NOMO-1 (cell line): ENCODE measurements around the gene CLRN2.
"Not testable (repeated sequence)": the region's sequence is repeated elsewhere in the genome, so short reads cannot be mapped to it uniquely, and the experiment has no call there.

Source experiments
- DNase-seq, 2 experiments: peaks; one replicate each; lab custom pipeline; 2025; ENCODE audit not compliant: unreplicated experiment in 2 of 2; lab: John Stamatoyannopoulos, UW

CLRN2 gene

GRCh38 chr4:17544205-17544604 lies 29.2 kb downstream of the CLRN2 start:
- DNase-seq, result no peak

GRCh38 chr4:17544831-17545234 lies 29.9 kb downstream of the CLRN2 start:
- DNase-seq, result no peak

- no peak for DNase-seq
Observed at GRCh38 chr4:17545374-17546140, 30.6 kb downstream of the CLRN2 start.

DNA sequence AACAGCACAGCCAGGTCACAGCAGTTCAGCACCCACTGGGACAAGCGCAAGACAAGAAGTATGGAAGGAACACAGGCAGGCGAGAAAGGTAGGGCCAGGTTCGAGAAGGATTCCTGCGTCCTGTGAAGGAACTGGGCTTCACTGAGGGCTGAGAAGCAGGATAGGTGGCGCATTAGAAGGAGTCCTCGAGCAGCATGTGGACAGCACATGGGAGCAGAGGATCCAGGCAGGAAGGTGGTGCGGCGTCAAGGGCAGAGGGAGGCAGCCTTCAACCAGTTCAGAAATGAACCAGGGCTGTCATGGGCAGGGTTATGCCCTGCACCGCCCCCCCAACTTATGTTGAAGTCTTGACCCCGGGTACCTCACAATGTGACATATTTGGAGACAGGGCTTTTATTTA lies 31.3 kb downstream of the CLRN2 start:
- no peak for DNase-seq

- DNase-seq, result no peak
Observed at GRCh38 chr4:17546678-17547077, 31.7 kb downstream of the CLRN2 start.

- DNase-seq, result no peak
Observed at GRCh38 chr4:17550549-17550948, 35.6 kb downstream of the CLRN2 start.

- no peak for DNase-seq
Observed at GRCh38 chr4:17552427-17552826, 37.5 kb downstream of the CLRN2 start.

- DNase-seq, result no peak
Observed at GRCh38 chr4:17554568-17554967, 39.6 kb downstream of the CLRN2 start.

DNA sequence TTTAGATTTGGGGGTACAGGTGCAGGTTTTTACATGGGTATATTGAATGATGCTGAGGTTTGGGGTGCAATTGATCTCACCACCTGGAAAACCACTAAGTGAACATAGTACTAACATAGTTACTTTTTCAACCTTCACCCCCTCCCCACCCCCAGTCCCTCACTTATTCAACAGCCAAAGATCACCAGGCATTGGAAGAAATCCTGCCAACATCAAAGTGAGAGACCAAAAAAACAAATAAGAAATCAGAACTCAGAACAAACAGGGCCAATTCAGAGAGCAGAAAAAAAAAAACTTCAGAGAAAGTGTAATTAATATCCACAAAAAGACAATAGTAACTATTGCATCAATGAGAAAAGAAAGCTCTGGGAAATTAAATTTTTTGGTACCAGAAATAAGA lies 41.5 kb downstream of the CLRN2 start:
- no peak for DNase-seq

- DNase-seq, result no peak
Observed at GRCh38 chr4:17557880-17558279, 42.9 kb downstream of the CLRN2 start.

DNA sequence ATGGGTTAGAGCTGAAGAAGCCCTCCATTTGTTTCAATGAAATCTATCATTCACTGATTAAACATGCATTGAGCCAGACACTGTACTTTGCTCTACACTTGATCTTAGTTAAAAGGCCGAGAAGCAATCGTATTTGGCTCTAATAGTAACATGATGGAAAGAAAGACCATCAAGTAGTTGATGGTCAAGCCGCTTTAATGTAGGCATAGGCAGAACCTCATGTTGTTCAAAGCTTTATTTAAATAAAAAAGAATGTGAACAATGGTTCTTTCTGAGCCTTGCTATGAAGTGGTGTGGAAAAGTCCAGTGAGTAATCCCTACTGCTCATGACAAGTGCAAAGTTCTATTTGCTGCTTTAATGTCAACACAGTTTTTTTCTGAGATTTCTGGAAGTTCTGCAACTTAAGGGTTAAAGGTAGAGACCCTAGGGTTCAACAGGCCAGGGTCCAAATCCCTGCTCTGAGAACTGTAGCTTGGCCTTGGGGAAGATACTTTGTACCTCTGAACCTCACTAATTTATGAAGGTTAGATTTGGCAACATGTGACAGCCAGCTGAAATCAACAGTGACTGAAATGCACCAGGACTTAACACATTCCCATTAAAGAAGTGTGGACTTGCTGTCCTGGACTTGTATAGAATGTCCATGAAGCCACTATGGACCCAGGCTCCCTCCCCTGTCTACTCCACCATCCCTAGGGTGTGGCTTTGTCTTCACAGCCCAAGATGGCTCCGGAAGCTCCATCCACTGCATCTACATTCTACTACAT lies 44.2 kb downstream of the CLRN2 start:
- DNase-seq, result no peak

- no peak for DNase-seq
Observed at GRCh38 chr4:17559709-17560048, 44.7 kb downstream of the CLRN2 start.

- no peak for DNase-seq
Observed at GRCh38 chr4:17560065-17560673, 45.2 kb downstream of the CLRN2 start.

GRCh38 chr4:17561195-17561909 lies 46.4 kb downstream of the CLRN2 start:
- DNase-seq, result no peak

- no peak for DNase-seq
Observed at GRCh38 chr4:17562157-17562556, 47.2 kb downstream of the CLRN2 start.

GRCh38 chr4:17565846-17566245 lies 50.9 kb downstream of the CLRN2 start:
- DNase-seq, result no peak

GRCh38 chr4:17567271-17567670 lies 52.3 kb downstream of the CLRN2 start:
- DNase-seq, result no peak

DNA sequence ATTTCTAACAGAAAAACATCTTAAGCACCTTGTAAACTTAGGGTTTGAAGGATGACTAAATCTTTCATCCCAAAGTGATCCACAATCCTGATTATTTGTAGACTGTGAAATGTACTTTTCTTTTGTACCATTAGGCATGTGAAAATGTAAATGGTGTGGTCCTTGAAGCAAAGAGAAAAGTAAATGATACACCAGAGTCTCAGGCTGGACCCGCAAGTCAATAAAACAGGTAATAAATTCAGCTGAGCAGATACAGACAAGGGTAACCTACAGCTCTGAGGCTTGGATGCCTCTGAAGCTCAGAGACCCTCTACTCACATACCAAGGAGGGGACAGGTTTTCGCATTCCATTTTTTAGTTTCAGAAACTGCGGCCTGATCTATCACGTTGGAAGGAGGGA lies 59.2 kb downstream of the CLRN2 start:
- no peak for DNase-seq

- DNase-seq, result not testable (repeated sequence)
Observed at GRCh38 chr4:17575177-17575576, 60.2 kb downstream of the CLRN2 start.
